Measurements from ENCODE around the gene ZBTB45.
"Not testable (repeated sequence)": the region's sequence is repeated elsewhere in the genome, so short reads cannot be mapped to it uniquely, and the experiment has no call there.

The ZBTB45 gene

DNA sequence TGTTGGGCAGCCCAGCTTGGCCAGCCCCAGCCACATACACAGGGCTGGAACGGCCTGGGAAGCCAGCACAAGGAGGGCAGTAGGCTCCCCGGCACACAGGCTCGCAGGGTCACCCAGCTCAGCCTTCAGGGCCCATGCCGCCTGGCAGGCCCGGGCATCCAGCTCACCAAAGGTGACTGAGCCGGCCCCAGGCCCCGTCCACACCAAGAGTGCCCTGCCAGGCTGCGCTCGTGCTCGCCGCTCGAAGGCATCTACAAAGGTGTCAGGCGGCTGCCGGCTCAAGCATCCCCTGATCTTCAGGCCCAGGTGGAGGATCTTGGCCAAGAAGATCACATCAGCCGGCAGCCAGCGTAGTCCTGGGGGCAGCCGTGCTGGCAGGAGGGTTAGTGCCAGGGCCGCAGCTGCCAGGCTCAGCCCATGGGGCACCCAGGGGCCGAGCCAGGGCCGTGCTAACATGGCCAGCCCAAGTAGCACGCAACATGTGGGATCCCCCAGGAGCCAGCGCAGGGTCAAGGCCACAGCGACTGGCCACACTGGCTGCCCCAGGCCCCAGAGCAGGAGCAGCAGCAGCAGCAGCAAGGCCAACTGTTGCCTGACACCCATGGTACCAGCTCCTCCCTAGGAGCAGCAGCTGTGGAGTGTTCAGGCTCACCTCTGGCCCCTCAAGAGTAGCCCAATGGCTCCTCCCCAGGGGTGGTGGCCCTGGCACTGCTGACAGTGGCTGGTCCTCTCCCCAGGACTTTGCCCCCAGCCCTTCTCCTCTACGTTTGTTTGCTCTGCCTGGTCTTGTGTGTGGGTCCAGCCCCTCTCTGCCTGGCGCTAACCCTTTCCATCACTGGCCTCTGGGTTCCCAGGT, 8.0 kb downstream of the ZBTB45 start, which contains the start of gene SLC27A5:
Gene SLC27A5 (minus strand): TSS at position 640 of the 856 bp plus-strand sequence. CDS start 37 bp downstream, at position 603.
- Mint-ChIP-seq H3K9me3 (ENCODE audit: low read depth) (no peaks in the 10 kb centered on the region), H3K27me3 (no peaks in the 10 kb centered on the region), H3K4me1 (ENCODE audit: low read depth) (peaks cover 21% of the 10 kb centered on the region), H3K36me3 (peaks cover 7% of the 10 kb centered on the region), H3K27ac (no peak within 1 kb of the TSS), H3K4me3 (no peak within 1 kb of the TSS)

DNA sequence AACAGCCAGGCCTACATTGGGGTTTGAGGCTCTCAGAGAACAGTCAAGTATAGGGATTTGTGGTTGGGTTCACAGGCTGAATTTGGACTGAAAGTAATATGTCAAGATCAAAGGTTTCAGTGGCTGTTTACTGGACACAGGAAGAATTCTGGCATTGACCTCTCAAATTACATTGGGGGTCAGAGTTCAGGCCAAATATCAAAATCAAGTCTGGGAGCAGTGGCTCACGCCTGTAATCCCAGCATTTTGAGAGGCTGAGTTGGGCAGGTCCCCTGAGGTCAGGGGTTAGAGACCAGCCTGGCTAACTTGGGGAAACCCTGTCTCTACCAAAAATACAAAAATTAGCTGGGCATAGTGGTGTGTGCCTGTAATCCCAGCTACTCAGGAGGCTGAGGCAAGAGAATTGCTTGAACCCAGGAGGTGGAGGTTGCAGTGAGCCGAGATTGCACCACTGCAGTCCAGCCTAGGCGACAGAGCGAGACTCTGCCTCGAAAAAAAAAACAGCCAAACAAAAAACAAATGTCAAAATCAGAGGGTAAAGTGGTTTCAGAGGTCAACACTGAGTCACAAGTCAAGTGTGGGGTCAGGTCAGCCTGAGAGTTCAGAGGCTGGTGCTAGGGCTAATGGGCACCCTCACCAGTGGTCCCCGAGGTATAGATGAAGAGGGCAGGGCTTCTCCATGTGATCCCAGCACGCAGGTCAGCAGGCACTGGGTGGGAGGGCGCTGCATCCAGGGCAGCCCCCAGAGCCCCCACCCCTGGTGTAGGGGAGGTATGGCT, 9.3 kb downstream of the ZBTB45 start:
- Mint-ChIP-seq H3K36me3 (peaks cover 7% of the 10 kb centered on the region), H3K4me3 (no peak overlapping the region), H3K9me3 (ENCODE audit: low read depth) (no peaks in the 10 kb centered on the region), H3K4me1 (ENCODE audit: low read depth) (peaks cover 11% of the 10 kb centered on the region), H3K27ac (no peak overlapping the region), H3K27me3 (no peaks in the 10 kb centered on the region)

GRCh38 chr19:58509731-58510083, 9.9 kb downstream of the ZBTB45 start:
- H3K27me3 Mint-ChIP-seq, result no peaks in the 10 kb centered on the region
- H3K4me3 Mint-ChIP-seq, result no peak overlapping the region
- no peaks in the 10 kb centered on the region for H3K9me3 Mint-ChIP-seq (ENCODE audit: low read depth)
- peaks cover 7% of the 10 kb centered on the region for H3K36me3 Mint-ChIP-seq
- H3K4me1 Mint-ChIP-seq (ENCODE audit: low read depth), result peaks cover 8% of the 10 kb centered on the region
- no peak overlapping the region for H3K27ac Mint-ChIP-seq

DNA sequence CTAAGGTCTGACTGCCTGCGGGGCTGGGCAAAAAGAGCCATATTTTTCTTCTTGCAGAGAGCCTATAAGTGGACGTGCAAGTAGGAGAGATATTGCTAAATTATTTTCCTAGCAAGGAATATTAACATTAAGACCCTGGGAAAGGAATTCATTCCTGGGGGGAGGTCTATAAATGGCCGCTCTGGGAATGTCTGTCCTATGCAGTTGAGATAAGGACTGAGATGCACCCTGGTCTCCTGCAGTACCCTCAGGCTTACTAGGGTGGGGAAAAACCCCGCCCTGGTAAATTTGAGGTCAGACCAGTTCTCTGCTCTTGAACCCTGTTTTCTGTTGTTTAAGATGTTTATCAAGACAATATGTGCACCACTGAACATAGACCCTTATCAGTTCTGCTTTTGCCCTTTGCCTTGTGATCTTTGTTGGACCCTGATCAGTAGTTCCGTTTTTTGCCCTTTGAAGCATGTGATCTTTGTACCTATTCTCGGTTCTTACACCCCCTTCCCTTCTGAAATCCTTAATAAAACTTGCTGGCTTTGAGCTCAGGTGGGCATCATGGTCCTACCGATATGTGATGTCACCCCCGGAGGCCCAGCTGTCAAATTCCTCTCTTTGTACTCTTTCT, 11.9 kb downstream of the ZBTB45 start:
- not testable (repeated sequence) for H3K36me3 Mint-ChIP-seq; H3K4me3 Mint-ChIP-seq; H3K27ac Mint-ChIP-seq; H3K9me3 Mint-ChIP-seq (ENCODE audit: low read depth); H3K27me3 Mint-ChIP-seq; H3K4me1 Mint-ChIP-seq (ENCODE audit: low read depth)

GRCh38 chr19:58500242-58500641, 19.4 kb downstream of the ZBTB45 start:
- H3K9me3 Mint-ChIP-seq (ENCODE audit: low read depth), result peaks cover 5% of the 10 kb centered on the region
- H3K27me3 Mint-ChIP-seq, result no peaks in the 10 kb centered on the region
- peaks cover 24% of the 10 kb centered on the region for H3K4me1 Mint-ChIP-seq (ENCODE audit: low read depth)
- no peaks in the 10 kb centered on the region for H3K36me3 Mint-ChIP-seq
- peak overlapping the region; percentile 99 for H3K4me3 Mint-ChIP-seq
- no peak overlapping the region for H3K27ac Mint-ChIP-seq

GRCh38 chr19:58499021-58499927, 20.3 kb downstream of the ZBTB45 start:
- Mint-ChIP-seq H3K27ac (peak overlapping the region; percentile 99), H3K9me3 (ENCODE audit: low read depth) (peaks cover 5% of the 10 kb centered on the region), H3K27me3 (no peaks in the 10 kb centered on the region), H3K36me3 (no peaks in the 10 kb centered on the region), H3K4me1 (ENCODE audit: low read depth) (peaks cover 24% of the 10 kb centered on the region), H3K4me3 (peak overlapping the region; percentile 99)

- peaks cover 24% of the 10 kb centered on the region for H3K4me1 Mint-ChIP-seq (ENCODE audit: low read depth)
- no peaks in the 10 kb centered on the region for H3K27me3 Mint-ChIP-seq
- H3K9me3 Mint-ChIP-seq (ENCODE audit: low read depth), result peaks cover 5% of the 10 kb centered on the region
- no peaks in the 10 kb centered on the region for H3K36me3 Mint-ChIP-seq
- H3K27ac Mint-ChIP-seq, result peak overlapping the region; percentile 99
- peak overlapping the region; percentile 99 for H3K4me3 Mint-ChIP-seq
These were observed 21.1 kb downstream of the ZBTB45 start for GRCh38 chr19:58498316-58499020.

DNA sequence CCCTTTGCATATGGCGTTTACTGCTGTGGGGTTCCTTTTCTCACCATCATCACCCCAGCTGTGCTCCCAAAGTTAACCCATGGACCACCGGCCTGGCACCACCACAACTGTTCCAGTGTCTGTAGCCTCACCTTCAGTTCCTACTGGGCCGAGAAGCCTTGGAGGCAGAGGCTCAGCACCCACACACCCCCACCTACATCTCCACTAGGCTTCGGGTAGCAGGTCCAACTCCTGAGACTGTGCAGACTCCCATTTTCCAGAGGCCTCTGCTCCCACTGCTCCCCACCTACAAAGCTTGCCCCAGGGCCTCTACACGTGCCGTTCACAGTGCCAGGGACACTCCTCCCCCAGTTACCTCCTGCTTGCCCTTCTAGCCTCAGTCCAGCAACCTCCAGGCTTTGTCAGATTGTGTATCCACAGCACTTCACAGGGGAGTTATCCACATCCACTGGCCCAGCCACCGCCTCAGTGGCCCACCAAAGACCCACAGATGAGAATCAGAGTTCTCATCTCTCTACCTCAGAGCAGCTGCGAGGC, 21.9 kb downstream of the ZBTB45 start:
- Mint-ChIP-seq H3K27me3 (no peaks in the 10 kb centered on the region), H3K36me3 (no peaks in the 10 kb centered on the region), H3K4me3 (peak overlapping the region; percentile 99), H3K9me3 (ENCODE audit: low read depth) (peaks cover 5% of the 10 kb centered on the region), H3K27ac (no peak overlapping the region), H3K4me1 (ENCODE audit: low read depth) (peaks cover 24% of the 10 kb centered on the region)

- H3K27me3 Mint-ChIP-seq, result no peaks in the 10 kb centered on the region
These were observed 27.3 kb downstream of the ZBTB45 start for GRCh38 chr19:58492265-58492664.

GRCh38 chr19:58491393-58491792, 28.2 kb downstream of the ZBTB45 start:
- Mint-ChIP-seq H3K4me1 (ENCODE audit: low read depth) (peaks cover 7% of the 10 kb centered on the region), H3K36me3 (peaks cover 6% of the 10 kb centered on the region), H3K9me3 (ENCODE audit: low read depth) (no peaks in the 10 kb centered on the region), H3K4me3 (no peak overlapping the region), H3K27me3 (no peaks in the 10 kb centered on the region), H3K27ac (no peak overlapping the region)

More at GRCh38 chr19:58492265-58492664, 27.3 kb downstream of the ZBTB45 start:
- Mint-ChIP-seq H3K4me1 (ENCODE audit: low read depth) (peaks cover 12% of the 10 kb centered on the region), H3K9me3 (ENCODE audit: low read depth) (no peaks in the 10 kb centered on the region), H3K27ac (no peak overlapping the region), H3K36me3 (peaks cover 6% of the 10 kb centered on the region), H3K4me3 (no peak overlapping the region)

- H3K4me3 Mint-ChIP-seq; H3K9me3 Mint-ChIP-seq (ENCODE audit: low read depth); H3K27ac Mint-ChIP-seq; H3K36me3 Mint-ChIP-seq; H3K4me1 Mint-ChIP-seq (ENCODE audit: low read depth); H3K27me3 Mint-ChIP-seq: not testable (repeated sequence)
These were observed 35.3 kb downstream of the ZBTB45 start for GRCh38 chr19:58484349-58484748.

- Mint-ChIP-seq H3K36me3 (peaks cover 2% of the 10 kb centered on the region), H3K9me3 (ENCODE audit: low read depth) (no peaks in the 10 kb centered on the region), H3K4me3 (no peak overlapping the region), H3K4me1 (ENCODE audit: low read depth) (peaks cover under 1% of the 10 kb centered on the region), H3K27me3 (no peaks in the 10 kb centered on the region), H3K27ac (no peak overlapping the region)
These were observed 35.8 kb downstream of the ZBTB45 start for GRCh38 chr19:58483776-58484175.

DNA sequence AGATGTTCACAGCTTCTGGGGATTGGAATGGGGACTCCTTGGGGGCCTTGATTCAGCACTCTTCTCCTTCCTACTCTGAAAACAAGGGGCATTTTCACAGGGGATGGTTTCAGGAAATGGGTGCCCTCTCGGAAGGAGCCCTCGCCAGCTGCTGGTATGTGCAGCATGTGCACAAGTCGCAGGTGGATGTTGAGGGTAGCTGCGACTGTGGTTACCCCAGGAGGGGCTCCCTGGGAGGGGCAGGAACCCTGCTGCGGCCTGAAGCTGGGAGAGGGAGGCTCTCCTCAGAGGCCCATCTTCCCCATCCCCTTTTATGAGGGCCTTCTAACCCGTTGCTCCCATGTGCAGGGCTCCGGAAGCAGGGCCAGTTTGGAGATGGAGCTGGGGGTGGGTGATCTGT, 37.2 kb downstream of the ZBTB45 start:
- H3K36me3 Mint-ChIP-seq, result peaks cover 2% of the 10 kb centered on the region
- no peaks in the 10 kb centered on the region for H3K27me3 Mint-ChIP-seq
- no peaks in the 10 kb centered on the region for H3K9me3 Mint-ChIP-seq (ENCODE audit: low read depth)
- no peak overlapping the region for H3K4me3 Mint-ChIP-seq
- no peaks in the 10 kb centered on the region for H3K4me1 Mint-ChIP-seq (ENCODE audit: low read depth)
- H3K27ac Mint-ChIP-seq, result no peak overlapping the region

All from activated naive CD8-positive, alpha-beta T cell (primary cell).